DOHH2 (cell line): ENCODE results near the gene DAAM2.

Experiments used
- H3F3A ChIP-seq: fragments of 200-600 bp; sonication (generic), shearing (Covaris generic); 2 replicates; pipeline ENCODE4 v1.6.0; 2016; ENCODE audit warnings: antibody characterized with exemption, mild to moderate bottlenecking; ENCODE audit not compliant: control insufficient read depth, insufficient read depth
- H3K27ac ChIP-seq: fragments of 200-600 bp; sonication (generic); 2 replicates; pipeline ENCODE4 v1.5.1; 2014; ENCODE audit warnings: low read depth, mild to moderate bottlenecking, low read length, moderate library complexity
- H3K27me3 ChIP-seq: fragments of 200-600 bp; sonication (generic); 2 replicates; pipeline ENCODE4 v1.6.1; 2014; ENCODE audit warnings: mild to moderate bottlenecking, low read length, mixed read lengths; ENCODE audit not compliant: control insufficient read depth
- H3K36me3 ChIP-seq: fragments of 200-600 bp; sonication (generic); 2 replicates; pipeline ENCODE4 v1.6.1; 2014; ENCODE audit warnings: mild to moderate bottlenecking, low read length, moderate library complexity, mixed read lengths; ENCODE audit not compliant: control insufficient read depth
- H3K4me1 ChIP-seq: fragments of 200-600 bp; sonication (generic); 2 replicates; pipeline ENCODE4 v1.6.1; 2014; ENCODE audit warnings: mild to moderate bottlenecking, low read length, mixed read lengths; ENCODE audit not compliant: control insufficient read depth
- H3K4me2 ChIP-seq: fragments of 200-600 bp; sonication (generic); 2 replicates; pipeline ENCODE4 v1.6.0; 2014; ENCODE audit warnings: mild to moderate bottlenecking, low read length, moderate library complexity
- H3K4me3 ChIP-seq: fragments of 200-600 bp; sonication (generic); 2 replicates; pipeline ENCODE4 v1.5.1; 2014; ENCODE audit warnings: mild to moderate bottlenecking, low read length, mixed read lengths
- H3K79me2 ChIP-seq: fragments of 200-600 bp; sonication (generic); 2 replicates; pipeline ENCODE4 v1.6.1; 2014; ENCODE audit warnings: mild to moderate bottlenecking, low read length, mixed read lengths; ENCODE audit not compliant: control insufficient read depth
- H3K9me2 ChIP-seq: fragments of 200-600 bp; sonication (generic); replicated peaks from 2 replicates; pipeline ENCODE4 v1.6.1; 2014; ENCODE audit warnings: mild to moderate bottlenecking, low read length, mixed read lengths; ENCODE audit not compliant: control insufficient read depth
- H3K9me3 ChIP-seq: fragments of 200-600 bp; sonication (generic); 2 replicates; pipeline ENCODE4 v1.6.1; 2014; ENCODE audit warnings: antibody characterized with exemption, low read length, mixed read lengths; ENCODE audit not compliant: control insufficient read depth, insufficient read depth
- H4K20me1 ChIP-seq: fragments of 200-600 bp; sonication (generic); 2 replicates; pipeline ENCODE4 v1.6.0; 2014; ENCODE audit warnings: low read depth, mild to moderate bottlenecking, antibody characterized with exemption, low read length, moderate library complexity; ENCODE audit not compliant: control insufficient read depth, insufficient read depth
- EZH2phosphoT487 ChIP-seq: fragments of 200-600 bp; sonication (generic); IDR thresholded peaks from 2 replicates; pipeline ENCODE4 v1.6.1; 2017; ENCODE audit warnings: borderline replicate concordance, mild to moderate bottlenecking, antibody characterized with exemption, low read length, moderate library complexity, mixed read lengths
- TF ChIP-seq, protein P1 (sequence below): fragments of 200-600 bp; sonication (generic); IDR thresholded peaks from one replicate; pipeline ENCODE4 v1.5.1; 2014; ENCODE audit warnings: antibody characterized with exemption, mild to moderate bottlenecking, low read depth, low read length; ENCODE audit not compliant: poor library complexity, severe bottlenecking

DAAM2 gene

GRCh38 chr6:39765508-39766065 is 26.6 kb upstream of the DAAM2 start:
- Histone ChIP-seq H3K4me2 (no peak overlapping the region), H3K36me3 (no peaks in the 10 kb centered on the region), H3F3A (no peaks in the 10 kb centered on the region), H3K9me3 (no peaks in the 10 kb centered on the region), H3K27me3 (no peaks in the 10 kb centered on the region), H3K4me1 (no peaks in the 10 kb centered on the region), H3K4me3 (no peak overlapping the region), H3K79me2 (no peaks in the 10 kb centered on the region), H3K9me2 (no peaks in the 10 kb centered on the region), H3K27ac (no peak overlapping the region), H4K20me1 (no peaks in the 10 kb centered on the region)
- no peak for TF ChIP-seq EZH2phosphoT487
- TF ChIP-seq, protein P1, sequence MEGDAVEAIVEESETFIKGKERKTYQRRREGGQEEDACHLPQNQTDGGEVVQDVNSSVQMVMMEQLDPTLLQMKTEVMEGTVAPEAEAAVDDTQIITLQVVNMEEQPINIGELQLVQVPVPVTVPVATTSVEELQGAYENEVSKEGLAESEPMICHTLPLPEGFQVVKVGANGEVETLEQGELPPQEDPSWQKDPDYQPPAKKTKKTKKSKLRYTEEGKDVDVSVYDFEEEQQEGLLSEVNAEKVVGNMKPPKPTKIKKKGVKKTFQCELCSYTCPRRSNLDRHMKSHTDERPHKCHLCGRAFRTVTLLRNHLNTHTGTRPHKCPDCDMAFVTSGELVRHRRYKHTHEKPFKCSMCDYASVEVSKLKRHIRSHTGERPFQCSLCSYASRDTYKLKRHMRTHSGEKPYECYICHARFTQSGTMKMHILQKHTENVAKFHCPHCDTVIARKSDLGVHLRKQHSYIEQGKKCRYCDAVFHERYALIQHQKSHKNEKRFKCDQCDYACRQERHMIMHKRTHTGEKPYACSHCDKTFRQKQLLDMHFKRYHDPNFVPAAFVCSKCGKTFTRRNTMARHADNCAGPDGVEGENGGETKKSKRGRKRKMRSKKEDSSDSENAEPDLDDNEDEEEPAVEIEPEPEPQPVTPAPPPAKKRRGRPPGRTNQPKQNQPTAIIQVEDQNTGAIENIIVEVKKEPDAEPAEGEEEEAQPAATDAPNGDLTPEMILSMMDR = no peak

GRCh38 chr6:39769012-39769411 is 23.2 kb upstream of the DAAM2 start:
- Histone ChIP-seq H3F3A (no peaks in the 10 kb centered on the region), H3K9me3 (no peaks in the 10 kb centered on the region), H3K27ac (no peak overlapping the region), H3K4me3 (no peak overlapping the region), H3K4me2 (no peak overlapping the region), H3K36me3 (no peaks in the 10 kb centered on the region), H3K4me1 (no peaks in the 10 kb centered on the region), H3K9me2 (no peaks in the 10 kb centered on the region), H3K27me3 (no peaks in the 10 kb centered on the region), H3K79me2 (no peaks in the 10 kb centered on the region), H4K20me1 (no peaks in the 10 kb centered on the region)
- no peak for TF ChIP-seq EZH2phosphoT487
- TF ChIP-seq, protein P1 = no peak

- Histone ChIP-seq H3K4me1 (no peaks in the 10 kb centered on the region), H3K9me2 (no peaks in the 10 kb centered on the region)
Measured at GRCh38 chr6:39770446-39770845, 21.7 kb upstream of the DAAM2 start.

More at GRCh38 chr6:39770446-39770845, 21.7 kb upstream of the DAAM2 start:
- H3K9me3 ChIP-seq = no peaks in the 10 kb centered on the region
- no peaks in the 10 kb centered on the region for H3F3A ChIP-seq
- H3K27ac ChIP-seq = no peak overlapping the region
- H3K4me2 ChIP-seq = no peak overlapping the region
- no peak overlapping the region for H3K4me3 ChIP-seq
- H3K27me3 ChIP-seq = no peaks in the 10 kb centered on the region
- no peaks in the 10 kb centered on the region for H3K79me2 ChIP-seq
- TF ChIP-seq, protein P1 = no peak
- TF ChIP-seq EZH2phosphoT487 = no peak
- H3K36me3 ChIP-seq = no peaks in the 10 kb centered on the region
- no peaks in the 10 kb centered on the region for H4K20me1 ChIP-seq
